Ovary (tissue), 3 donors: ENCODE measurements around the gene LIPK.

Source experiments
- EP300 ChIP-seq: sonication (generic); formaldehyde crosslinking; IDR thresholded peaks from one replicate; pipeline ENCODE4 v1.6.1; 2017; ENCODE audit warnings: antibody characterized with exemption
- POLR2A ChIP-seq: fragments of 450-650 bp; IDR thresholded peaks from one replicate; pipeline ENCODE4 v1.6.1; 2017; ENCODE audit warnings: antibody characterized with exemption, mild to moderate bottlenecking, moderate library complexity
- TF ChIP-seq, protein P1 (sequence below), 3 donors: fragments of 450-650 bp in 2 of 3; fragments of 200-600 bp in 1 of 3; IDR thresholded peaks; one replicate each; pipeline versions ENCODE4 v1.5.1 to v1.8.0; 2016 to 2022; ENCODE audit warnings: antibody characterized with exemption in 3 of 3, mild to moderate bottlenecking in 1 of 3
- donor health status: DM: no; HTN: no; CAD: no.

DNA sequence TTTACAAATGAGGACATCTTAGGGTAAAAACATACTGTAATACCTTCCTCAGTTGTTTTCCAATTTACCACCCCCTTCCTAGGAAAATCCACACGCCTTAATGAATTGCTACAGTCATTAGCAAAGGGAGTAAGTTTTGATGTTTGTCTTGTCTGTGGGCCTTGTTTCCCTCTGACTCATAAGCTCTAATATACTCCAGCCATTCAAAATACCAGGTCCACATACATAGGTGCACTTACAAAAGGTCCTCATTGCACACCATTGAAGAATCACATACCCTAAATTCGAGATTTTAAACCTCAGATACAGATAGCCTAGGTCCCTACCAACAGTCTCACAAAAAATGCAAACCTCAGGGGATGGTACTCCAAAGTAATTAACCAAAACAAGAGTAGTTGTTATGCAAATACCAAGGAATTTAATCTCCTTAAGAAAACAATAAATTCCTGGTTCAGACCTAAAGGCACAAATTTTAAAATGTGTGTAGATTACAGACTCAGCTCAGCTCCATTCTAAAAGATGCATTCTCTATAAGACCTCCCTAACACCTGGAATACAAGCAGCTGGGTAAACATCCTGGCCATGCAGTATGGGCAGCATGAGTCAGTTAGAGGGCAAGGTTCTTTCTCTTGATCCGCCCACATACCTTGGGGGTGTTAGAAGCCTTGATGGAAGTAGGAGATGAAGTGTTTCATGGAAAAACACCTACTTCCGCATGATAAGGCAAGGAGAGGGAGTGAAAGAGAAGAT, 3.0 kb upstream of the LIPK start:
- TF ChIP-seq, protein P1, sequence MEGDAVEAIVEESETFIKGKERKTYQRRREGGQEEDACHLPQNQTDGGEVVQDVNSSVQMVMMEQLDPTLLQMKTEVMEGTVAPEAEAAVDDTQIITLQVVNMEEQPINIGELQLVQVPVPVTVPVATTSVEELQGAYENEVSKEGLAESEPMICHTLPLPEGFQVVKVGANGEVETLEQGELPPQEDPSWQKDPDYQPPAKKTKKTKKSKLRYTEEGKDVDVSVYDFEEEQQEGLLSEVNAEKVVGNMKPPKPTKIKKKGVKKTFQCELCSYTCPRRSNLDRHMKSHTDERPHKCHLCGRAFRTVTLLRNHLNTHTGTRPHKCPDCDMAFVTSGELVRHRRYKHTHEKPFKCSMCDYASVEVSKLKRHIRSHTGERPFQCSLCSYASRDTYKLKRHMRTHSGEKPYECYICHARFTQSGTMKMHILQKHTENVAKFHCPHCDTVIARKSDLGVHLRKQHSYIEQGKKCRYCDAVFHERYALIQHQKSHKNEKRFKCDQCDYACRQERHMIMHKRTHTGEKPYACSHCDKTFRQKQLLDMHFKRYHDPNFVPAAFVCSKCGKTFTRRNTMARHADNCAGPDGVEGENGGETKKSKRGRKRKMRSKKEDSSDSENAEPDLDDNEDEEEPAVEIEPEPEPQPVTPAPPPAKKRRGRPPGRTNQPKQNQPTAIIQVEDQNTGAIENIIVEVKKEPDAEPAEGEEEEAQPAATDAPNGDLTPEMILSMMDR (IDR thresholded peaks at IDR 0.05), result no peak
- TF ChIP-seq EP300, result no peak
- TF ChIP-seq POLR2A, result no peak
